Stimulated activated CD4-positive, alpha-beta T cell treated with anti-CD3 and anti-CD28 coated beads, Interleukin-1b, Interleukin-23, amount 100 ng/mL, for 48 hours (primary cell): ENCODE results near the gene EVI5.
"Not testable (repeated sequence)": the region's sequence is repeated elsewhere in the genome, so short reads cannot be mapped to it uniquely, and the experiment has no call there.

ENCODE experiments used
- DNase-seq: peaks from one replicate; pipeline ENCODE4 v3.0.0-alpha.2; 2020

EVI5 gene

GRCh38 chr1:92746255-92746654 is 38.7 kb downstream of the EVI5 start:
- not testable (repeated sequence) for DNase-seq

GRCh38 chr1:92743221-92743620 is 41.7 kb downstream of the EVI5 start:
- no peak for DNase-seq

- DNase-seq: no peak
These were observed 45.0 kb downstream of the EVI5 start for GRCh38 chr1:92739669-92740524.

- DNase-seq: no peak
These were observed 48.5 kb downstream of the EVI5 start for GRCh38 chr1:92736395-92736794.

- DNase-seq: no peak
These were observed 54.4 kb downstream of the EVI5 start for GRCh38 chr1:92730476-92730875.

- DNase-seq: no peak
These were observed 56.2 kb downstream of the EVI5 start for GRCh38 chr1:92728697-92729096.

- DNase-seq: not testable (repeated sequence)
These were observed 61.2 kb downstream of the EVI5 start for GRCh38 chr1:92723713-92724112.

- no peak for DNase-seq
These were observed 63.0 kb downstream of the EVI5 start for GRCh38 chr1:92721886-92722285.

- not testable (repeated sequence) for DNase-seq
These were observed 63.8 kb downstream of the EVI5 start for GRCh38 chr1:92721157-92721556.

- DNase-seq: not testable (repeated sequence)
These were observed 69.4 kb downstream of the EVI5 start for GRCh38 chr1:92715476-92715951.

GRCh38 chr1:92713939-92714338 is 71.0 kb downstream of the EVI5 start:
- no peak for DNase-seq

- no peak for DNase-seq
These were observed 73.3 kb downstream of the EVI5 start for GRCh38 chr1:92711473-92712165.

- DNase-seq: no peak
These were observed 75.2 kb downstream of the EVI5 start for GRCh38 chr1:92709738-92710137.

GRCh38 chr1:92708368-92708950 is 76.4 kb downstream of the EVI5 start:
- DNase-seq: no peak

- no peak for DNase-seq
These were observed 77.2 kb downstream of the EVI5 start for GRCh38 chr1:92707709-92708108.

- no peak for DNase-seq
These were observed 77.6 kb downstream of the EVI5 start for GRCh38 chr1:92707292-92707691.

GRCh38 chr1:92705446-92705845 is 79.5 kb downstream of the EVI5 start:
- DNase-seq: no peak

- DNase-seq: no peak
These were observed 83.8 kb downstream of the EVI5 start for GRCh38 chr1:92701147-92701546.

GRCh38 chr1:92698932-92699331 is 86.0 kb downstream of the EVI5 start:
- no peak for DNase-seq

- no peak for DNase-seq
These were observed 89.8 kb downstream of the EVI5 start for GRCh38 chr1:92695104-92695503.

GRCh38 chr1:92691925-92692324 is 93.0 kb downstream of the EVI5 start:
- DNase-seq: no peak

GRCh38 chr1:92690212-92690906 is 94.5 kb downstream of the EVI5 start:
- DNase-seq: no peak

- DNase-seq: no peak
These were observed 104.9 kb downstream of the EVI5 start for GRCh38 chr1:92679980-92680379.
